ENCODE results near the gene RTRAF. TPM values are rescaled to one million over a fixed set of nuclear protein-coding genes. Genes with fewer than 3 reads are reported as not detected.

RTRAF gene
- total RNA-seq, 1 experiment from 2014 or later: 350 TPM

GRCh38 chr14:51990488-51990887, 1.1 kb downstream of the RTRAF start:
- Histone ChIP-seq H3K14ac (ENCODE audit: insufficient read depth, low read length) (no peak overlapping the region), H3K23me2 (ENCODE audit: insufficient read length, low read depth, low read length, poor library complexity, severe bottlenecking) (peaks cover 5% of the 10 kb centered on the region), H3K4me2 (ENCODE audit: insufficient read depth, insufficient read length, low read length) (peak overlapping the region; percentile 98), H4K5ac (ENCODE audit: insufficient read length, low read depth, low read length) (no peak overlapping the region), H3K18ac (ENCODE audit: insufficient read length, low read depth, low read length) (no peak overlapping the region), H3K4ac (ENCODE audit: low read depth, low read length) (no peak overlapping the region), H3K79me1 (ENCODE audit: insufficient read depth, low read depth, low read length, poor library complexity, severe bottlenecking) (no peaks in the 10 kb centered on the region), H3K9me3 (ENCODE audit: control insufficient read depth, low read depth, low read length) (no peaks in the 10 kb centered on the region), H4K91ac (ENCODE audit: insufficient read length, low read depth, low read length) (no peak overlapping the region), H3K4me1 (ENCODE audit: insufficient read depth, low read length) (no peaks in the 10 kb centered on the region), H3K56ac (ENCODE audit: insufficient read length, low read depth, low read length) (no peak overlapping the region), H2BK120ac (ENCODE audit: low read depth, low read length, poor library complexity, severe bottlenecking) (no peak overlapping the region), H3K27me3 (ENCODE audit: insufficient read depth, low read length) (no peaks in the 10 kb centered on the region), H2AK5ac (ENCODE audit: insufficient read length, low read length) (no peak overlapping the region), H2BK20ac (ENCODE audit: low read depth, low read length, poor library complexity, severe bottlenecking) (no peak overlapping the region), H2BK12ac (ENCODE audit: insufficient read length, low read depth, low read length) (no peak overlapping the region), H3T11ph (ENCODE audit: low read length) (no peak overlapping the region), H4K8ac (replicated peaks; ENCODE audit: insufficient read length, low read depth, low read length) (no peak overlapping the region), H2BK15ac (ENCODE audit: low read depth, low read length) (no peak overlapping the region), H3K79me2 (ENCODE audit: insufficient read depth, low read length) (peaks cover 8% of the 10 kb centered on the region; the same call in 1 of the 2 replicates), H2BK5ac (ENCODE audit: insufficient read length, low read length) (no peak overlapping the region), H3K9ac (ENCODE audit: extremely low read depth, insufficient read length, low read length) (peak overlapping the region; percentile 98), H3K27ac (ENCODE audit: insufficient read length, low read depth, low read length) (no peak overlapping the region), H4K20me1 (ENCODE audit: control insufficient read depth, insufficient read depth, insufficient read length) (no peaks in the 10 kb centered on the region), H3K23ac (ENCODE audit: insufficient read length, low read depth, low read length) (no peak overlapping the region), H2AFZ (ENCODE audit: low read length) (no peak overlapping the region)
- peak overlapping the region; percentile 87 to 98 for H3K4me3 Mint-ChIP-seq
- WGBS (ENCODE audit: extremely low coverage, insufficient read length, low lambda C conversion rate): no CpG with 5 or more reads among the region's 3 CpGs
- H3K27me3 Mint-ChIP-seq (ENCODE audit: low read depth): no peaks in the 10 kb centered on the region
- H3K4me1 Mint-ChIP-seq: peaks cover 5 to 10% of the 10 kb centered on the region in 2 experiments
- H3K9me3 Mint-ChIP-seq: no peaks in the 10 kb centered on the region
- H3K36me3 Mint-ChIP-seq (ENCODE audit: insufficient read depth in 1 of 3, low read depth in 3 of 3): peaks cover 23 to 41% (median 38%) of the 10 kb centered on the region in 3 experiments; a peak in 6 of 7 replicates
- H3K27ac Mint-ChIP-seq: no peak overlapping the region
- no peak for TF ChIP-seq CTCF (conservative IDR thresholded peaks at IDR 0.05)
- DNase-seq: no peak
